ENCODE results near the gene SEC31B. TPM values are rescaled to one million over a fixed set of nuclear protein-coding genes. Genes with fewer than 3 reads are reported as not detected.

Gene SEC31B
- polyA plus RNA-seq, 1 donor (not counting 4 experiments of a cell fraction or from before 2014, with no cell fraction given), result 4.9 TPM

- Histone ChIP-seq H3K4me3 (ENCODE audit: control insufficient read depth in 2 of 3, extremely low read depth in 1 of 3, insufficient read depth in 2 of 3, low read depth in 1 of 3, low read length in 3 of 3) (no peak overlapping the region), H2AFZ (ENCODE audit: control insufficient read depth, low read length) (no peak overlapping the region), H3K9me1 (ENCODE audit: control insufficient read depth, extremely low read depth, insufficient read depth, low read length) (no peaks in the 10 kb centered on the region), H3K9ac (ENCODE audit: control insufficient read depth, extremely low read depth, insufficient read depth, low read length) (no peak overlapping the region), H3K27ac (ENCODE audit: control insufficient read depth, insufficient read depth, low read length) (no peak overlapping the region), H3K4me2 (ENCODE audit: control insufficient read depth, extremely low read depth, insufficient read depth, low read depth, low read length) (no peak overlapping the region), H4K20me1 (ENCODE audit: control insufficient read depth, extremely low read depth, insufficient read depth, low read length) (peaks cover 3% of the 10 kb centered on the region), H3K36me3 (ENCODE audit: control insufficient read depth in 2 of 2, extremely low read depth in 1 of 2, insufficient read depth in 2 of 2, low read length in 2 of 2) (no peaks in the 10 kb centered on the region), H3K4me1 (ENCODE audit: control insufficient read depth, extremely low read depth, insufficient read depth, low read length) (peaks cover 10% of the 10 kb centered on the region), H3K27me3 (ENCODE audit: control insufficient read depth, extremely low read depth, insufficient read depth, low read length) (peaks cover 37% of the 10 kb centered on the region), H3K79me2 (ENCODE audit: control insufficient read depth, insufficient read depth, low read length) (no peaks in the 10 kb centered on the region), H3K9me3 (ENCODE audit: control insufficient read depth, low read depth, low read length) (no peaks in the 10 kb centered on the region)
- dilution Hi-C loops (cut with MboI; ENCODE audit: extremely low pct_ligation_motif_present, low sequenced_read_pairs), result no loop called here
- TF ChIP-seq CTCF (optimal IDR thresholded peaks at IDR 0.05 in 1 of 3, IDR thresholded peaks at IDR 0.05 in 1 of 3, conservative IDR thresholded peaks at IDR 0.05 in 1 of 3; ENCODE audit: extremely low read depth in 1 of 3, insufficient read depth in 2 of 3, low read length in 3 of 3) (no peak), EZH2 (IDR thresholded peaks at IDR 0.05; ENCODE audit: low read length) (no peak)
- DNase-seq (ENCODE audit: low read depth, low spot score) (no peak), FAIRE-seq (no peak)
Observed at GRCh38 chr10:100479037-100479436, 40.6 kb downstream of the SEC31B start.

- no peak for FAIRE-seq
- dilution Hi-C loops (cut with MboI; ENCODE audit: extremely low pct_ligation_motif_present, low sequenced_read_pairs), result no loop called here
- no peak for DNase-seq (ENCODE audit: low read depth, low spot score)
- Histone ChIP-seq H4K20me1 (ENCODE audit: control insufficient read depth, extremely low read depth, insufficient read depth, low read length) (no peaks in the 10 kb centered on the region), H3K9me1 (ENCODE audit: control insufficient read depth, extremely low read depth, insufficient read depth, low read length) (no peaks in the 10 kb centered on the region), H3K4me1 (ENCODE audit: control insufficient read depth, extremely low read depth, insufficient read depth, low read length) (peaks cover 10% of the 10 kb centered on the region), H3K27me3 (ENCODE audit: control insufficient read depth, extremely low read depth, insufficient read depth, low read length) (peaks cover 34% of the 10 kb centered on the region), H3K9ac (ENCODE audit: control insufficient read depth, extremely low read depth, insufficient read depth, low read length) (no peak overlapping the region), H3K4me3 (ENCODE audit: control insufficient read depth in 2 of 3, extremely low read depth in 1 of 3, insufficient read depth in 2 of 3, low read depth in 1 of 3, low read length in 3 of 3) (no peak overlapping the region), H3K79me2 (ENCODE audit: control insufficient read depth, insufficient read depth, low read length) (no peaks in the 10 kb centered on the region), H2AFZ (ENCODE audit: control insufficient read depth, low read length) (no peak overlapping the region), H3K36me3 (ENCODE audit: control insufficient read depth in 2 of 2, extremely low read depth in 1 of 2, insufficient read depth in 2 of 2, low read length in 2 of 2) (no peaks in the 10 kb centered on the region), H3K4me2 (ENCODE audit: control insufficient read depth, extremely low read depth, insufficient read depth, low read depth, low read length) (no peak overlapping the region), H3K9me3 (ENCODE audit: control insufficient read depth, low read depth, low read length) (no peaks in the 10 kb centered on the region), H3K27ac (ENCODE audit: control insufficient read depth, insufficient read depth, low read length) (no peak overlapping the region)
- TF ChIP-seq EZH2 (IDR thresholded peaks at IDR 0.05; ENCODE audit: low read length), result no peak
- TF ChIP-seq CTCF (optimal IDR thresholded peaks at IDR 0.05 in 1 of 3, IDR thresholded peaks at IDR 0.05 in 1 of 3, conservative IDR thresholded peaks at IDR 0.05 in 1 of 3; ENCODE audit: extremely low read depth in 1 of 3, insufficient read depth in 2 of 3, low read length in 3 of 3), result no peak
Observed at GRCh38 chr10:100477970-100478369, 41.7 kb downstream of the SEC31B start.
